Activated CD4-positive, CD25-positive, alpha-beta regulatory T cell treated with anti-CD3 and anti-CD28 coated beads, Interleukin-2, amount 50 U/mL, for 24 hours (primary cell): ENCODE data around the gene RHBDL1.
A peak's percentile ranks its signal among the peaks of the same experiment; 100 is the strongest.
"Not testable (repeated sequence)": the region's sequence is repeated elsewhere in the genome, so short reads cannot be mapped to it uniquely, and the experiment has no call there.

ENCODE experiments used
- ATAC-seq, 2 donors: fragments of 150-1000 bp; cut with Tn5 transposase; one replicate each; pipeline ENCODE4 v1.10.0; 2021; ENCODE audit warnings: mild to moderate bottlenecking in 1 of 2, moderate library complexity in 1 of 2

Gene RHBDL1

GRCh38 chr16:687499-687898 lies 12.0 kb downstream of the RHBDL1 start:
- no peak for ATAC-seq

DNA sequence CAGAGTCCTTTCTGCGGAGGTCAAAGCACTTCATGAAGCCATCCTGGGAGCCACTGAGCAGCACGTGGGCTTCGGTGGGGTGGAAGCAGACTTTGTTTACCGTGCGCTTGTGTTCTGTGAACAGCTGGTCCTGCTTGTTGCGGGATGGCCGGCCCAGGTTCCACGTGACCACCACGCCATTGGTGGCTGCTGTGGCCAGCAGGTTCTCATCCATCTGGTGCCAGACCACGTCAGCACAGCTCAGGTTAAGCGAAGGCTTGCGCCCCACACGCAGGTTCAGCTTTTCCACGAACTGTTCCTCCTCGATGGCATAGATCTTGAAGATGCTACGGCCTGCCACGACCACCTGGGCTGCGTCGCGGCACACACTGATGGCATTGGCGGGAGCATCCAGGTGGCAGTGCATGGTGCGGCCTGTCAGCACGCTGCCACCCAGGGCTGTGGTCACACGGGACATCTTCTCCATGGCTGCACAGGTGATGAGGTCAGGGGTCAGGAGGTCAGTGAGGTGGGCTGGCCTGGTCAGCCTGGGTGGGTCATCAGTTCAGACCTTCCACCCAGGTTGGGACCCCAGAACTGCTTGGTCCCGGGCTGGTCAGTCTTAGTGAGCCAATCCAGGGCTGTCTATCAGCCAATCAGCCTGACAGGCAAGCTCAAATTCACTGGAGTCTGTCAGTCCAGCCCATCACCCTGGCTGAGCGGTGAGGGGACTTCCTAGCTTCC lies 13.9 kb downstream of the RHBDL1 start:
- no peak for ATAC-seq

DNA sequence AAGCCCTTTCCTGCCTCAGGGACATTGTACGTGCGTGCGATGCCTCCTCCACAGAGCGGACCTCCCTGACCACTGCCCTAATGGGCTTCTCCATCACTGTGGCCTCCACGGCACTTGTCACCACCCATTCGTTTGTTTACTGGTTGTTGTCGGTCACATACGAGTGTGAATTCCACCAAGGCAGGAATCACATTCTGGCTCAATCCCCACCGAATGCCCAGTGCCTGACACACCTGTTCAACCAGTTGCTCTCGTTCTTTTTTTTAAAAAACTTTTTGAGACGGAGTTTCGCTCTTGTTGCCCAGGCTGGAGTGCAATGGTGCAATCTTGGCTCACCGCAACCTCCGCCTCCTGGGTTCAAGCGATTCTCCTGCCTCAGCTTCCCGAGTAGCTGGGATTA lies 15.8 kb downstream of the RHBDL1 start:
- ATAC-seq: not testable (repeated sequence)

- no peak for ATAC-seq
Observed at GRCh38 chr16:692356-693108, 17.1 kb downstream of the RHBDL1 start.

- no peak for ATAC-seq
Observed at GRCh38 chr16:693364-693763, 17.9 kb downstream of the RHBDL1 start.

DNA sequence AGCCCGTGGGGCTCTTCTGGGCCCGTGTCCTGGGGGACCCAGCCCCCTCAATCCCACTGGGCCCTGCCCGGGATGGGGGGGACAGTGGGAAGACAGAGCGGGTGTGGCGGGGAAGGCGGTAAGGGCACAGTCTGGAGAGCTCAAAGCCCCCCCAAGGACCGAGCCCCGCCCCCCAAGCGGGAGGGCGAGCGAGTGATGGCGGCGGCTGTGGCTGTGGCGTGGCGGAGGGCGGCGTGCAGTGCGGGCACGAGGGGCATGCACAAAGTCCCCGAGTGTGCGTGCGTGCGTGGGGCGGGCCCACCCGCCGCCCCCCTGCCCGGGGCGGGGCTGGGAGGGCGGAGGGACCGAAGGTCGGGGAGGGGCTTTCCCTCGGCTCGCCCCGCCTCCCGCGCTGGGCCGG lies 18.3 kb downstream of the RHBDL1 start:
- ATAC-seq: no peak

- ATAC-seq: no peak
Observed at GRCh38 chr16:694187-694862, 18.9 kb downstream of the RHBDL1 start.

GRCh38 chr16:694863-695354 lies 19.4 kb downstream of the RHBDL1 start:
- no peak for ATAC-seq

- ATAC-seq: peak; percentile 82 to 85
Observed at GRCh38 chr16:695355-696089, 20.1 kb downstream of the RHBDL1 start.

- ATAC-seq: no peak
Observed at GRCh38 chr16:698911-699671, 23.6 kb downstream of the RHBDL1 start.

- peak; percentile 64 to 71 for ATAC-seq
Observed at GRCh38 chr16:700684-701584, 25.5 kb downstream of the RHBDL1 start.

GRCh38 chr16:702341-702740 lies 26.9 kb downstream of the RHBDL1 start:
- no peak for ATAC-seq

- no peak for ATAC-seq
Observed at GRCh38 chr16:703406-703805, 27.9 kb downstream of the RHBDL1 start.

DNA sequence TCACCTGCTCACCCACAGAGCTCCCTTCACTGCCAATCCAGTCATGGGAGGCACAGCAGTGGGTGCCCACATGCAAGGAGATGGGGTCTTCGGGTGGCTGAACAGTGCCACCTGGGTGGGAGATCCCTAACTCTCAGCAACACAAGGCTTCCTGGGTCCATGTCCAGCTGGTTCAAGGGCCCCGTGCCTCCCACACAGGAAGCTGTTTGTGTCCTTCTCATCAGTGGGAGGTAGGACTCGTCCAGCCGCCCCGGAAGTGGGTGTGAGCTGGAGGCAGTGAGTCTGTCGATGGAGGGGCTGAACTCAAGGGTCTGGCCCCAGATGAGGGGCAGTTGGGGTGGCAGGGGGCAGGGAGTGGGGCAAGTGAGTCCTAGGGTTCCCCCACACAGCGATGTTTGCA lies 28.6 kb downstream of the RHBDL1 start:
- no peak for ATAC-seq

- ATAC-seq: no peak
Observed at GRCh38 chr16:704552-705380, 29.3 kb downstream of the RHBDL1 start.

DNA sequence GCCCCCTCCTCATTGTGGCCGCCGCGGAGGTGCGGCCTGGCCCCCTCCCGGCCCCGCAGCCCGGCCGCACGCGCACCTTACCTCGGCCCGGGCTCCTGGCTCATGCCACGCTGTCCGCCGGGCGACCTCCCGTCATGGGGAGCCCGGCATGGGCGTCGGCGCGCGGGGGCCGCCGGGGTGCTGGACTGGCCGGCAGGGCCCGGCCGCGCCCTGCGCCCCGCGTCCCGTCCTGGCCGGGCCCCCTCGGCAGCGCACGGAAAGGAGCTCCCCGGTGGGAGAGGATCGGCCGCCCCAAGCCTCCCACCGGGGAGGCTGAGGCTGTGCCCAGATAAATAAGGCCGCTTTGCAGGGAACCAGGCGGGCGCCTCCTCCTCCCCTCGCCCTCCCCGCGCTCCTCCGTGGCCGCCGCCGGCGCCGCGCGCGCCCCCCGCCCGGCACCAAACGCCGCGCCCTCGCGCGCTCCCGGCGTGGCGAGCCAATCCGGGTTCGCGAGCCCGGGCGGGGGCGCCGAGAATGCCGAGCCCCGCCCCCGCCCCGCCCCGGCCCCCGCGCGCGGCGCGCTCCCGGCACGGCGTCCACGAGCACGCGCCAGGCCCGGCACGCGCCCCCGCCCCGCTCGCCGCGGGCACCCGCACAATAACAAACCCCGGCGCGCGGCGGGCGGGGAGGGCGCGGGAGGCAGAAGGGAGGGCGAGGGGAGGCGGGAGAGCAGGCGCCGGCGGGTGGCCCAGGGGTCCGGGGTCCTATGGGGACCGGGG lies 30.1 kb downstream of the RHBDL1 start, which contains the start of gene FBXL16:
Gene FBXL16 (minus strand): TSS at position 371 of the 758 bp plus-strand sequence. CDS start 8,396 bp downstream, outside the sequence.
- ATAC-seq: no peak

- no peak for ATAC-seq
Observed at GRCh38 chr16:706189-707061, 31.0 kb downstream of the RHBDL1 start.

DNA sequence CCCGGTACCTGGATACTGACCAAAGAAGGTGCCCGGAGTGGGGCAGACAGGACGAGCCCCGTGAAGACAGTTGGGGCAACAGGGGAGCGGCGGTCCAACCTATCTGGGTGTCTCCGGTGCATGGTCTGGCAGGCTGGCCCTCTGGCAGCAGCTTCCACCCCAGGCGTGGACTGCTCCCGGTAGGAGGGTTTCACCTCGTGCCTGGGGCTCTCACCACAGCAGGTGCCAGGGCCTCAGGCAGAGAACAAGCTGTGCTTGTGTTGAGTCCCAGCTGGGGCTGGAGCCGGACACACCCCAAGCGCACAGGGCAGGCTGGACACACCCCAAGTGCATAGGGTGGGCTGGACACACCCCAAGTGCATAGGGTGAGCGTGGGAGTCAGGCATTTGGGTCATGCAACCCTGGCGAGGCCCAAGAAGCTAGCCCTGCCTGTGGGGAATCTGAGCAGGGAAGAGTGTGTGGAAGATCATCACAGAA lies 31.6 kb downstream of the RHBDL1 start:
- no peak for ATAC-seq
